ENCODE results near the gene SDSL. TPM values are rescaled to one million over a fixed set of nuclear protein-coding genes. Genes with fewer than 3 reads are reported as not detected.

Gene SDSL
- total and polyA plus RNA-seq, 2 experiments from 2014 or later = not detected

DNA sequence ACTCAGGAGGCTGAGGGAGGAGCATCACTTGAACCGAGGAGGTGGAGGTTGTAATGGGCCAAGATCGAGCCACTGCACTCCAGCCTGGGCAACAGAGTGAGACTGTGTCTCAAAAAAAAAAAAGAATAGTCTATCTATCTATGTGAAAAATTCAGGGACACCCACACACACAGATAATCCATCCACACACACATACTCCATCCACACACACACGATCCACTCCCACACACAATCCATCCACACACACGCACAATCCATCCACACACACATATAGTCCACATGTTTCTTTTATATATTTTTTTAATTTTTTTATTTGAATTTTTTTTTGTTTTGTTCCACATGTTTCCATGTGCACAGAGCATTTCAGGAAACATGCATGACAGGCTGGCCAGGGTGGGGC lies 21.8 kb upstream of the SDSL start:
- Mint-ChIP-seq H3K9me3 (no peaks in the 10 kb centered on the region), H3K4me3 (no peak overlapping the region), H3K27me3 (ENCODE audit: insufficient read depth, low read depth, poor library complexity) (peaks cover 3% of the 10 kb centered on the region), H3K4me1 (peaks cover 12% of the 10 kb centered on the region), H3K27ac (no peak overlapping the region), H3K36me3 (ENCODE audit: low read depth) (no peaks in the 10 kb centered on the region)
- no peak for TF ChIP-seq NANOG (IDR thresholded peaks at IDR 0.05; ENCODE audit: borderline replicate concordance)
- TF ChIP-seq JUNB (IDR thresholded peaks at IDR 0.05; ENCODE audit: unreplicated experiment) = no peak
- TF ChIP-seq STAT1 (IDR thresholded peaks at IDR 0.05; ENCODE audit: unreplicated experiment) = no peak
- TF ChIP-seq EZH2phosphoT487 (IDR thresholded peaks at IDR 0.05; ENCODE audit: unreplicated experiment) = no peak
- TF ChIP-seq CREB1 (CRISPR knock-in tag; IDR thresholded peaks at IDR 0.05; ENCODE audit: low read depth) = no peak
- TF ChIP-seq, protein P1, sequence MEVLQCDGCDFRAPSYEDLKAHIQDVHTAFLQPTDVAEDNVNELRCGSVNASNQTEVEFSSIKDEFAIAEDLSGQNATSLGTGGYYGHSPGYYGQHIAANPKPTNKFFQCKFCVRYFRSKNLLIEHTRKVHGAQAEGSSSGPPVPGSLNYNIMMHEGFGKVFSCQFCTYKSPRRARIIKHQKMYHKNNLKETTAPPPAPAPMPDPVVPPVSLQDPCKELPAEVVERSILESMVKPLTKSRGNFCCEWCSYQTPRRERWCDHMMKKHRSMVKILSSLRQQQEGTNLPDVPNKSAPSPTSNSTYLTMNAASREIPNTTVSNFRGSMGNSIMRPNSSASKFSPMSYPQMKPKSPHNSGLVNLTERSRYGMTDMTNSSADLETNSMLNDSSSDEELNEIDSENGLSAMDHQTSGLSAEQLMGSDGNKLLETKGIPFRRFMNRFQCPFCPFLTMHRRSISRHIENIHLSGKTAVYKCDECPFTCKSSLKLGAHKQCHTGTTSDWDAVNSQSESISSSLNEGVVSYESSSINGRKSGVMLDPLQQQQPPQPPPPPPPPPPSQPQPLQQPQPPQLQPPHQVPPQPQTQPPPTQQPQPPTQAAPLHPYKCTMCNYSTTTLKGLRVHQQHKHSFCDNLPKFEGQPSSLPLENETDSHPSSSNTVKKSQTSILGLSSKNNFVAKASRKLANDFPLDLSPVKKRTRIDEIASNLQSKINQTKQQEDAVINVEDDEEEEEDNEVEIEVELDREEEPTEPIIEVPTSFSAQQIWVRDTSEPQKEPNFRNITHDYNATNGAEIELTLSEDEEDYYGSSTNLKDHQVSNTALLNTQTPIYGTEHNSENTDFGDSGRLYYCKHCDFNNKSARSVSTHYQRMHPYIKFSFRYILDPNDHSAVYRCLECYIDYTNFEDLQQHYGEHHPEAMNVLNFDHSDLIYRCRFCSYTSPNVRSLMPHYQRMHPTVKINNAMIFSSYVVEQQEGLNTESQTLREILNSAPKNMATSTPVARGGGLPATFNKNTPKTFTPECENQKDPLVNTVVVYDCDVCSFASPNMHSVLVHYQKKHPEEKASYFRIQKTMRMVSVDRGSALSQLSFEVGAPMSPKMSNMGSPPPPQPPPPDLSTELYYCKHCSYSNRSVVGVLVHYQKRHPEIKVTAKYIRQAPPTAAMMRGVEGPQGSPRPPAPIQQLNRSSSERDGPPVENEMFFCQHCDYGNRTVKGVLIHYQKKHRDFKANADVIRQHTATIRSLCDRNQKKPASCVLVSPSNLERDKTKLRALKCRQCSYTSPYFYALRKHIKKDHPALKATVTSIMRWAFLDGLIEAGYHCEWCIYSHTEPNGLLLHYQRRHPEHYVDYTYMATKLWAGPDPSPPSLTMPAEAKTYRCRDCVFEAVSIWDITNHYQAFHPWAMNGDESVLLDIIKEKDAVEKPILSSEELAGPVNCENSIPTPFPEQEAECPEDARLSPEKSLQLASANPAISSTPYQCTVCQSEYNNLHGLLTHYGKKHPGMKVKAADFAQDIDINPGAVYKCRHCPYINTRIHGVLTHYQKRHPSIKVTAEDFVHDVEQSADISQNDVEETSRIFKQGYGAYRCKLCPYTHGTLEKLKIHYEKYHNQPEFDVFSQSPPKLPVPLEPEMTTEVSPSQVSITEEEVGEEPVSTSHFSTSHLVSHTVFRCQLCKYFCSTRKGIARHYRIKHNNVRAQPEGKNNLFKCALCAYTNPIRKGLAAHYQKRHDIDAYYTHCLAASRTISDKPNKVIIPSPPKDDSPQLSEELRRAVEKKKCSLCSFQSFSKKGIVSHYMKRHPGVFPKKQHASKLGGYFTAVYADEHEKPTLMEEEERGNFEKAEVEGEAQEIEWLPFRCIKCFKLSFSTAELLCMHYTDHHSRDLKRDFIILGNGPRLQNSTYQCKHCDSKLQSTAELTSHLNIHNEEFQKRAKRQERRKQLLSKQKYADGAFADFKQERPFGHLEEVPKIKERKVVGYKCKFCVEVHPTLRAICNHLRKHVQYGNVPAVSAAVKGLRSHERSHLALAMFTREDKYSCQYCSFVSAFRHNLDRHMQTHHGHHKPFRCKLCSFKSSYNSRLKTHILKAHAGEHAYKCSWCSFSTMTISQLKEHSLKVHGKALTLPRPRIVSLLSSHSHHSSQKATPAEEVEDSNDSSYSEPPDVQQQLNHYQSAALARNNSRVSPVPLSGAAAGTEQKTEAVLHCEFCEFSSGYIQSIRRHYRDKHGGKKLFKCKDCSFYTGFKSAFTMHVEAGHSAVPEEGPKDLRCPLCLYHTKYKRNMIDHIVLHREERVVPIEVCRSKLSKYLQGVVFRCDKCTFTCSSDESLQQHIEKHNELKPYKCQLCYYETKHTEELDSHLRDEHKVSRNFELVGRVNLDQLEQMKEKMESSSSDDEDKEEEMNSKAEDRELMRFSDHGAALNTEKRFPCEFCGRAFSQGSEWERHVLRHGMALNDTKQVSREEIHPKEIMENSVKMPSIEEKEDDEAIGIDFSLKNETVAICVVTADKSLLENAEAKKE (CRISPR knock-in tag; IDR thresholded peaks at IDR 0.05) = no peak
- TF ChIP-seq, protein P2, sequence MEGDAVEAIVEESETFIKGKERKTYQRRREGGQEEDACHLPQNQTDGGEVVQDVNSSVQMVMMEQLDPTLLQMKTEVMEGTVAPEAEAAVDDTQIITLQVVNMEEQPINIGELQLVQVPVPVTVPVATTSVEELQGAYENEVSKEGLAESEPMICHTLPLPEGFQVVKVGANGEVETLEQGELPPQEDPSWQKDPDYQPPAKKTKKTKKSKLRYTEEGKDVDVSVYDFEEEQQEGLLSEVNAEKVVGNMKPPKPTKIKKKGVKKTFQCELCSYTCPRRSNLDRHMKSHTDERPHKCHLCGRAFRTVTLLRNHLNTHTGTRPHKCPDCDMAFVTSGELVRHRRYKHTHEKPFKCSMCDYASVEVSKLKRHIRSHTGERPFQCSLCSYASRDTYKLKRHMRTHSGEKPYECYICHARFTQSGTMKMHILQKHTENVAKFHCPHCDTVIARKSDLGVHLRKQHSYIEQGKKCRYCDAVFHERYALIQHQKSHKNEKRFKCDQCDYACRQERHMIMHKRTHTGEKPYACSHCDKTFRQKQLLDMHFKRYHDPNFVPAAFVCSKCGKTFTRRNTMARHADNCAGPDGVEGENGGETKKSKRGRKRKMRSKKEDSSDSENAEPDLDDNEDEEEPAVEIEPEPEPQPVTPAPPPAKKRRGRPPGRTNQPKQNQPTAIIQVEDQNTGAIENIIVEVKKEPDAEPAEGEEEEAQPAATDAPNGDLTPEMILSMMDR (conservative IDR thresholded peaks at IDR 0.05; ENCODE audit: low read depth in 2 of 2) = no peak
- TF ChIP-seq EZH2 (IDR thresholded peaks at IDR 0.05; ENCODE audit: low read depth, unreplicated experiment) = no peak
- TF ChIP-seq POLR2AphosphoS5 (IDR thresholded peaks at IDR 0.05; ENCODE audit: low read depth) = no peak
- Histone ChIP-seq H3K27me3 (ENCODE audit: insufficient read depth) (no peaks in the 10 kb centered on the region), H3K27ac (ENCODE audit: low read depth) (no peak overlapping the region), H3F3A (replicated peaks; ENCODE audit: low read depth) (no peaks in the 10 kb centered on the region), H3K4me1 (ENCODE audit: insufficient read depth) (peaks cover 16% of the 10 kb centered on the region), H2AFZ (no peak overlapping the region), H3K79me2 (replicated peaks; ENCODE audit: insufficient read depth) (no peaks in the 10 kb centered on the region), H3K4me3 (no peak overlapping the region), H3K9me2 (ENCODE audit: insufficient read depth) (no peaks in the 10 kb centered on the region), H4K20me1 (replicated peaks; ENCODE audit: insufficient read depth) (no peaks in the 10 kb centered on the region), H3K36me3 (ENCODE audit: insufficient read depth) (no peaks in the 10 kb centered on the region), H3K4me2 (no peak overlapping the region)
- DNase-seq (ENCODE audit: low spot score) = no peak
- no peak for ATAC-seq

Data from GM23338 (cell line).